ENCODE results near the gene BNC2.

- TF ChIP-seq CTCF (conservative IDR thresholded peaks at IDR 0.05; ENCODE audit: low read depth, low read length) (no peak), CEBPB (IDR thresholded peaks at IDR 0.05; ENCODE audit: low read depth, low read length) (no peak)
Observed at GRCh38 chr9:16450578-16450977, 419.9 kb downstream of the BNC2 start.
